NCI-H345 treated with DMSO at 0.1 percent for 48 hours (cell line): ENCODE data around the gene DTNBP1.
A peak's percentile ranks its signal among the peaks of the same experiment; 100 is the strongest.

Experiments
- DNase-seq: peaks from one replicate; lab custom pipeline; 2025; ENCODE audit not compliant: unreplicated experiment; lab: John Stamatoyannopoulos, UW

Gene DTNBP1

DNA sequence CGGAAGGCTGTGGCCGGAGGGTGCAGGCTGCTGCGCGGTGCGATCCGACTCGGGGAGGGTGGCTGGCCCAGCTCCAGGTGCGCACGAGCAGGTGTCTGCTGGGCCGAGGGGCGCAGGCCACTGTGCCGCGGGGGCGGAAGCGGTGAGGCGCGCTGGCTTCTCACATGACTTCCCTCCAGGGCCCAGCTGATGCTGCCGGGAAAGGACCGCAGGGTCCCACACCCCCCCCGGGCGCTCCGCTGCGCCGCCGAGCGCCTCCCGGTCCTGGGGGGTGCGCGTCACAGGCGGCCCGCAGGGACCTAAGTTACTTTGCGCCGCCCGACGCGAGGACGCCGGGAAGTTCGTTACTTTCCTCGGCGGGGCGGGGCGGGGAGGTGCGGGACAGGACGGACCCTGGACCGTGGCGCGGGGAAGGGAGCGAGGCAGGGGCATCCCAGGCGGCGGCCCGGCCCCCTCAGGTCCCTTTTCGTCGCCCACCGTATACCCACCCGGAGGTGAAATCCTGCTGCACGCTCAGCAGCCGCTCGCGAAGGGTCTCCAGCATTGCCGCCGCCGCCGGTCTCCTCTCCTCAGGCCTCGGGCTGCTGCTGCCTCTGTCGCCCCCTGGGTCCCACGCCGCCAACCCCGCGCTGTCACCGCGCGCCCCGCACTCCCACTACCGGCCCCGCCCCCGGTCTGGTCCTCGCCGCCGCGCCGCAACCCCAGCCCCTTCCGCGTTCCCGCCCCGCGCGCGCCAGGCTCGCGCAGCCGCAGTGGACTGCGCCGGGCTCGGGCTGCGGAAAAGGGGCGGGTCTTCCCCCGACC lies at the start of gene DTNBP1:
TSS of gene DTNBP1 (minus strand) at position 703 of the 804 bp plus-strand sequence. CDS start at position 544, 159 bp downstream.
- DNase-seq = peak; percentile 1

DNA sequence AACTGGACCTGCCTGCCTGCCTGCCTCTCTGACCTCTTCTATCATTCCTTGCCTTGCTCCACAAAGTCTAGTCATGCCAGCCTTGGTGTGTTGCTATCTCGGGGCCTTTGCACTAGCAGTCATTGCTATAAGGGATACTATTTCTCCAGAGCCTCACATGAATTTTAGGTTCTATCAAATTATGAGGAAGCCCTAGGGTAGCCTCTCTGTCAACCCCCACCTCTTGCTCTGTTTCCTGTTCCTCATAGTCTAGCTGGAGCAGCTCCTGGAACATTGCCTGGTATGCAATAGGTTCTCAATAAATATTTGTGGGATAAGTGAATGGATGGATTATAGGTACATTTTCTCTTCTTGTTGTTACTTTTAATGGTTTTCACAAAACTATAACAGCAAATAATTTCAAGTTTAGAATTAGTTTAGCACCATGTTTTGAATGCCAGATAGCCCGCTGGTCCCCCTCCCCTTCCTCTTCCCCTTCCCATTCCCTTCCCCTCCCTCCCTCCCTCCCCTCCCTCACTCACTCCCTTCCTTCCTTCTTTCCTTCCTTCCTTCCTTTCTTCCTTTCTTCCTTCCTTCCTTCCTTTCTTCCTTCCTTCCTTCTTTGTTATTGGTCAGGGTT lies 46.9 kb upstream of the DTNBP1 start:
- DNase-seq = no peak

DNA sequence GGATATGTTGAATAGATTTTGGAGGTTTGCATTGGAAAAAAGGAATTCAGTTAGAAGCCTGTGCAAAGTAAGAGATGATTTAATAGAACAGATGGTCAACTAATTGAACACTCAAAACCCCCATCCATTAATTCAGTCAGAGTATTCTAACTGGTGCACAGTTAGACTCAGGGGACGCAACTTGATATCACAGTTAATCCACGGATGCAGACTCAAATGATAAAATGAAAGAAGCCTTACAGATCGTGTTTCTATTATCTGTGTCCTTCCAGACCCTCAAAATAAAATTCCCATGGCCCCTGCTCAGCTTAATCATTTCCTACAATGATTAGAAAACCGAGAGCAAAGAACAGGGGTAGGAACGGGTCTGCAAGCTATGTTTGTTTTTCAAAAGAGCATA lies 45.4 kb upstream of the DTNBP1 start:
- no peak for DNase-seq

- DNase-seq = no peak
Observed at GRCh38 chr6:15705981-15706380, 43.2 kb upstream of the DTNBP1 start.

DNA sequence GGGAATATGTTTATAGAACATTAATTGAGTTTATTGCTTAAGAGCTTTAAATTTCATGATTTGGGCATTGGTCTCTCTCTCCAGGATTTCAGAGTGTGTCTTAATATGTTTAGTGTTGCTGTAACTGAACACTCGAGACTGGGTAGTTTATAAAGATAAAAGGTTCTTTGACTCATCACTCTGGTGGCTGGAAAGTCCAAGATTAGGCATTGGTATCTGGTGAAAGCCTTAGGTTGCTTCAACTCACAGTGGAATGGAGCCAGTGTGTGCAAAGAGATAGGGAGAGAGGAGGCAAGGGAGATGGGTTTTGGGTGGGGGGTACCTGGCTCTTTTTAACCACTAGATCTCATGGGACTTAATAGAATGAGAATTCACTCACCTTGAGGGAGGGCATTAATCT lies 35.6 kb upstream of the DTNBP1 start:
- no peak for DNase-seq

- no peak for DNase-seq
Observed at GRCh38 chr6:15697895-15698294, 35.1 kb upstream of the DTNBP1 start.

DNA sequence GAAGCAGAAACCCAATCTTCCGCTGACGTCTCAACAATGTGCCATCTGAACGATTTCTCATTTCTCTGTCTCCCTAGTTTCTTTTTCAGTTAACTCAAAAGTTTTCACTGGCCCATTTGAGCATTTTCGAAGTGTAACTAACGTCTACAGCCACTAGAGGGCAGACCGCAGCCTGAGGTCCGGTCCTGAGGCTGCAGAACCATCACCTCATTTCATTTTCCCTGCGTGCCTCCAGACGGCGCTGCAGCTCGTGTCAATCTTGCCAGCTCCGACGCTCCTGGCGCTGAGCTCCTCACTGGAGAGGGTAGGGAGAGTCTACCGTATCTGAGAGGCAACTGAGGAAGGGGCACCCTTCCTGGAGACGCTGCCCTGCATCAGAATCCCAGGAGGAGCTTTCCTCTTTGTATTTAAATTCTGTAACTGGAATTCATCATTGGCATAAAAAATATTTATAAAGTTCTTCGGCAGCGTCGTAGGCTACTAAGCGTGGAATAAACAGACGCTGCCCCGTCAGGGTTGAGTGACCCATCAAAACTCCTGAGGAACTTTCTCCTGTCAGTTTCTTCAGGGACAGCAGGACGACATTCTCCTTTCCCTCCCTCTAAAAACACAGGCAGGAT lies 28.5 kb upstream of the DTNBP1 start:
- peak; percentile 4 for DNase-seq

GRCh38 chr6:15690510-15690909 lies 27.7 kb upstream of the DTNBP1 start:
- no peak for DNase-seq

DNA sequence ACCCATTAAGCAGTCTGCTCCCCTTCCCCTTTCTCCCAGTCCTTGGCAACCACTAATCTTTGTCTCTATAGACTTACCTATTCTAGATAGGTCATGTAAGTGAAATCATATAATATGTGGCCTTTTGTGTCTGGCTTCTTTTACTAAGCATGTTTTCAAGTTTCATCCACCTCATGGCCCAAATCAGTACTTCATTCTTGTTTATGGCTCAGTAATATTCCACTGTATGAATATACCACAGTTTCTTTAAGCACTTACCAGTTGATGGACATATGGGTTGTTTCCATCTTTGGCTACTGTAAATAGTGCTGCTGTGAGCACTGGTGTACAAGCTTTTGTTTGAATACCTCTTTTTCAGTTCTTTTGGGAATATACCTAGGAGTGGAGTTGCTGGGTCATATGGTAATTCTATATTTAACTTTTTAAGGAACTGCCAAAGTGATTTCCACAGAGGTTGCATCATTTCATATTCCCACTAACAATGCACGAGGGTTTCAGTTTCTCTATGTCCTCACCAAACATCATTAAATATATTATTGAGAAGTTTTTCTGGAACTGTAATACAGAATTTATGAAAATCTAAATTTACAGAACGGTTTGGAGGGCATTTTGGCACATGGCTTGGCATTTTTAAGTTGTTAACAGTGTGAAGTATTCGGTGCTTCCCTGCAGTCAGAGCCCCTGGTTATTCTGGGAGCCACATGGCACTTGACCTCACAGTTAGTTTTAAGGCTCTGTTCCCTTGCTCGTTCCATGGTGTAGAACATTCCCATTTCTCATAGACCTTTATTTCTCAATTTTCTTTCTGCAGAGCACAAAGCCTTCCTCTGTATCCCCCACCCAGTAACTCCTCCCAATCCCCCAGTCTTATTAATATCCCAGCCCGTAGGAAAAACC lies 27.0 kb upstream of the DTNBP1 start:
- DNase-seq = no peak

DNA sequence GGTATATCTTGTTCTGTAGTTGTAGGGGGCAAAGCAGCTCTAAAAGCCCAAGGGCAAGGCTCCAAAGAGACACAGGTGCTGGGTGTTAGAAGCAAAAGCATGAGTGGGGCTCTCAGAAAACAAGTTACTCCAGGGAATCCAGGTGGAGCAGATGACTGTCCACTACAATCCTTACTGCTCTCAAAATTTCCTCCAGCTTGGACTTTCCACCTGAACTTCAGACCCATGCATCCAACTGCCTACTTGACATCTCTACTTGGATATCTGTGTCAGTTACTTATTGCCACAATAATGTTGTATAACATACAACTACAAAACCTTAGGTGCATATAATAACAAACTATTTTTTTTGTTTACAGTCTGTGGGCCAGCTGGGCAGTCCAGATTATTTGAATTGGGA lies 22.8 kb upstream of the DTNBP1 start:
- DNase-seq = no peak

DNA sequence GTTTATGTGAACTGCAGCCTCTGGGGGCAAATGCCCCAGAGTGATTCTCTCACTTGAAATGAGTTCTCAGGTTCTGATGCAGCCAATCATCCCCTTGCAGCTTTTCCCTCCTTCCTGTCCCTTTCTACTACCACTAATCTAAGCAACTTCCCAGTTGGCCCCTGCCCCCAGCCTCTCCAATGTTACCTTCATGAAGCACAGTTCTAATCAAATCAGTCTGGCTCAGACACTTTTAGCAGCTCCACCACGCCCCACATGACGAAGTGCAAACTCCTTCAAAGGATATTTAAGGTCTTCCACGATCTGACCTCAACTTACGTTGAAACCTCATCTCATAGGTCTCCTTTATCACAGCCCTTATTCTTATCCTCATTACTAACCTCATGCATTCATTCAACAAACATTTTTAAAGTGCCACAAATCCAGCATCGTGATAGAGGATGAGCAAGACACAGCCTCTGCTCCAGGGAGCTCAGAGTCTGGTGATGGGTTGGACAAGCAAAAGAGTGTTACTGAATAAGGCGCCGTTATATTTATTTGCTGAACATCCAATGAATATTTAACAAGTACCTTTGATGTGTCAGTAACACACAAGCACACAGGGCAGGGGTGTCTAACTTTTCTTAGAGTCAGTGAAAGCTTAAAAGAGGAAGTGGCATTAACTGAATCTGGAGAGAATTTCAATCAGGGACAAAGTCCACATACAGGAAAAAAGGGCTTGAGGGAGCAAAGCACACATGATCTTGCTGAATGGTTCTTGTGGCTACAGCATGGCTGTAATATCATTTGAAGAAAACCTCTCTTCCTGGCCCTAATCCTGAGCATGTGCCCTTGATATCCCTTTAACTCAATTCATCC lies 20.4 kb upstream of the DTNBP1 start:
- DNase-seq = no peak

DNA sequence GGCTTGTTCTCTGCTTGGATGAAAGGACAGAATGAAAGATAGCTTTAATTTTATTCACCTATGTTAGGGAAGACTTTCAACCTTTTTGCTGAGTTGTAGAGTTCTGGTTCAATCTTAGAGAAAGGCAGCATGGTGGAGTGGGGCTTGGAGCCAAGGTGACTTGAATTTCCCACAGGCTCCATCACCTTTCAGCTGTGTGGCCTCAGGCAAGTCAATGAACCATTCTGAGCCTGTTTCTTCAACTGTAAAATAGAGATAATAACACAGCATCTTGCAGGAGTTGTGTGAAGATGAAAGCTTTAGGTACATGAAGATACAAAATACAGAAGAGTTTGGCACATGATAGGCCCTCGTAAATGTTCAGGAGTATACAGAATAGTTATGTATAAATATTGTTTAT lies 19.1 kb upstream of the DTNBP1 start:
- DNase-seq = no peak

DNA sequence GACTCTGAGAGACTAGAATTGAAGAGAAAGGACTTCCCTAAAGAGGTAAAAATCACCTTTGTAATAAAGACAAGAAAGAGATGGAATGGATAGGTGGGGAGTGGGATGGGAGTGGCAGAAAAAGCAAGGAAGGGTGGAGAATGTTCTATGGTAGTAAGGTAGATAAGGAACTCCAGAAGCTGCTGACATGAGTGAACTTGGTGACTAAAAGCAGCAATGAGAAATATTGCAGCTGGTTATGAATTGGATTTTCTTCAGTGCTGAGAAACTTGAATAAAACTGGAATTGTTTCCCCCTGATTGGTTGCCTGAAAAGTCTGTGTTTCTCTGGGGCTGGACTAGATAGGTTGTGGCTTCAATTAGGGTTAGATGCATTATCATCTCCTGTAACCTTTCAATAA lies 15.7 kb upstream of the DTNBP1 start:
- no peak for DNase-seq

- no peak for DNase-seq
Observed at GRCh38 chr6:15677822-15678221, 15.0 kb upstream of the DTNBP1 start.

GRCh38 chr6:15675536-15676220 lies 12.8 kb upstream of the DTNBP1 start:
- DNase-seq = no peak

GRCh38 chr6:15674690-15675386 lies 12.0 kb upstream of the DTNBP1 start:
- no peak for DNase-seq

GRCh38 chr6:15673666-15674065 lies 10.8 kb upstream of the DTNBP1 start:
- no peak for DNase-seq

DNA sequence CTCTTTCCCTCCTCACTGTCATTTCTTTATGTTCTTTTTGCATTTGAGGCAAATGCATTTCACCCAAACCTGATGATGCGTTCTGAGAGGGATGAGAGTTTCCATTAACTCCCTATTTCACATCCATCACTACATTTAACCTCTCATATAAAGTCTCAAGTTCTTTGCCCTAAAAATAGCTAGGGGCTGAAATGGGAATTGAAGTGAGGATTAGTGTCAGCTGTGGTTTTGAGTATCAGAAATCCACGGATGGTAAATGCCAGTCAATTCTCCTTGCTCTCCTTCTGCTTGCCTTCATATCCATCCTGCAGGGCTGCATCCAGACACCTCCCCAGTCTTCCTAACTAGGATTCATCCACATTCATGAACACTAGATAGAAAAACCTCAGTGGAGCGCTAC lies 10.0 kb upstream of the DTNBP1 start:
- no peak for DNase-seq

DNA sequence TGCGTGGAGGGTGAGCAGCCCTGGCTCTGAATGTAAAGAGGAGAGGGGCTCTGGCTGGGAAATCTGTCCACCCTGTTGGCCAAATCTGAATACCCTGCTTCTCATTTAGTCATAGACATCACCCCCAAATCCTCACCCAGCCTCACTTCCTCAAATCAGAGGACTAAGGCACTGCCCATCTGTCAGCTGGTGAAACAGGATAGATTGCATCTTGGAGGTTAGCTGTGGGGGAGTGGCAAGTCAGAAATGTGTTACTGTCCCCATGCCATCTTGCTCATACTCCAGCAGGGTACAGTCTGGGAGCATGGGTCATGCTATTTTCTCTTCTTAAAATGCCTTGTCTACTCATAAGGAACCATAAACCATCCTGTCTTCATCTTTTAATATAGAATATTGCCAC lies 9.5 kb upstream of the DTNBP1 start:
- no peak for DNase-seq
